ENCODE measurements around the gene ZGPAT.

ZGPAT gene

DNA sequence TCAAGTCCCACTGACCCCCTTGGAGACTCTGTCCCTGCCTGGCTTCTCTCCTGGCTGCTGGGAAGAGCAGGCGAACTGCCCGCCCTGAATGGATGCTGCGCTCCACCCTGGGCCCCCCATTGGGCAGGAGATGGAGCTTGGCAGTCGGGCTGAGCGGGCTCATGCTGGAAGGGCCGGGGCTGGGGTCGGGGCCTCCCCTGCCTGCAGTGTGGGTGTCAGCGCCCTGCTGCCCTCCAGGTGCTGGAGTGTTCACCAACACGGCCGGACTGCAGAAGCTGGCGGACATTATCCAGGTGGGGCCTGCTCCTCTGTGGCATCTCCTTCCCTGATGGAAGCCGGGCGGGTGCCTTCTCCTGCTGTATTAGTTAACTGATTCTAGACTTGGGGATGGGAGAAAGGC, 27.4 kb upstream of the ZGPAT start:
- Histone ChIP-seq H3K9ac (ENCODE audit: low read length) (no peak overlapping the region), H3K4me3 (ENCODE audit: low read length) (no peak overlapping the region), H3K79me2 (ENCODE audit: low read length) (no peaks in the 10 kb centered on the region), H3K4me2 (ENCODE audit: low read length) (no peak overlapping the region), H4K20me1 (ENCODE audit: insufficient read depth, low read length) (no peaks in the 10 kb centered on the region), H2AFZ (ENCODE audit: low read depth, low read length) (no peak overlapping the region), H3K4me1 (ENCODE audit: low read length) (no peaks in the 10 kb centered on the region), H3K27ac (ENCODE audit: low read length) (no peak overlapping the region), H3K9me3 (ENCODE audit: insufficient read depth, low read length) (no peaks in the 10 kb centered on the region), H3K27me3 (ENCODE audit: low read depth, low read length) (no peaks in the 10 kb centered on the region), H3K36me3 (replicated peaks; ENCODE audit: low read depth, low read length) (peaks cover 5% of the 10 kb centered on the region)
- TF ChIP-seq EZH2phosphoT487 (IDR thresholded peaks at IDR 0.05; ENCODE audit: low read depth): no peak

- no peak overlapping the region for H3K4me3 ChIP-seq (ENCODE audit: low read length)
- H4K20me1 ChIP-seq (ENCODE audit: insufficient read depth, low read length): no peaks in the 10 kb centered on the region
- no peaks in the 10 kb centered on the region for H3K4me1 ChIP-seq (ENCODE audit: low read length)
- TF ChIP-seq, protein P1, sequence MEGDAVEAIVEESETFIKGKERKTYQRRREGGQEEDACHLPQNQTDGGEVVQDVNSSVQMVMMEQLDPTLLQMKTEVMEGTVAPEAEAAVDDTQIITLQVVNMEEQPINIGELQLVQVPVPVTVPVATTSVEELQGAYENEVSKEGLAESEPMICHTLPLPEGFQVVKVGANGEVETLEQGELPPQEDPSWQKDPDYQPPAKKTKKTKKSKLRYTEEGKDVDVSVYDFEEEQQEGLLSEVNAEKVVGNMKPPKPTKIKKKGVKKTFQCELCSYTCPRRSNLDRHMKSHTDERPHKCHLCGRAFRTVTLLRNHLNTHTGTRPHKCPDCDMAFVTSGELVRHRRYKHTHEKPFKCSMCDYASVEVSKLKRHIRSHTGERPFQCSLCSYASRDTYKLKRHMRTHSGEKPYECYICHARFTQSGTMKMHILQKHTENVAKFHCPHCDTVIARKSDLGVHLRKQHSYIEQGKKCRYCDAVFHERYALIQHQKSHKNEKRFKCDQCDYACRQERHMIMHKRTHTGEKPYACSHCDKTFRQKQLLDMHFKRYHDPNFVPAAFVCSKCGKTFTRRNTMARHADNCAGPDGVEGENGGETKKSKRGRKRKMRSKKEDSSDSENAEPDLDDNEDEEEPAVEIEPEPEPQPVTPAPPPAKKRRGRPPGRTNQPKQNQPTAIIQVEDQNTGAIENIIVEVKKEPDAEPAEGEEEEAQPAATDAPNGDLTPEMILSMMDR (IDR thresholded peaks at IDR 0.05; ENCODE audit: low read depth, low read length): no peak
- TF ChIP-seq EZH2phosphoT487 (IDR thresholded peaks at IDR 0.05; ENCODE audit: low read depth): no peak
- no peak overlapping the region for H2AFZ ChIP-seq (ENCODE audit: low read depth, low read length)
- H3K9me3 ChIP-seq (ENCODE audit: insufficient read depth, low read length): no peaks in the 10 kb centered on the region
- H3K27ac ChIP-seq (ENCODE audit: low read length): no peak overlapping the region
- no peaks in the 10 kb centered on the region for H3K79me2 ChIP-seq (ENCODE audit: low read length)
- no peaks in the 10 kb centered on the region for H3K27me3 ChIP-seq (ENCODE audit: low read depth, low read length)
- H3K36me3 ChIP-seq (replicated peaks; ENCODE audit: low read depth, low read length): peaks cover under 1% of the 10 kb centered on the region
- no peak overlapping the region for H3K4me2 ChIP-seq (ENCODE audit: low read length)
- no peak overlapping the region for H3K9ac ChIP-seq (ENCODE audit: low read length)
These were observed 26.8 kb upstream of the ZGPAT start for GRCh38 chr20:63680857-63681608.

- Histone ChIP-seq H3K4me2 (ENCODE audit: low read length) (no peak overlapping the region), H2AFZ (ENCODE audit: low read depth, low read length) (no peak overlapping the region), H3K4me3 (ENCODE audit: low read length) (no peak overlapping the region), H3K9me3 (ENCODE audit: insufficient read depth, low read length) (no peaks in the 10 kb centered on the region), H4K20me1 (ENCODE audit: insufficient read depth, low read length) (no peaks in the 10 kb centered on the region), H3K27ac (ENCODE audit: low read length) (no peak overlapping the region), H3K36me3 (replicated peaks; ENCODE audit: low read depth, low read length) (no peaks in the 10 kb centered on the region), H3K9ac (ENCODE audit: low read length) (no peak overlapping the region), H3K27me3 (ENCODE audit: low read depth, low read length) (no peaks in the 10 kb centered on the region), H3K4me1 (ENCODE audit: low read length) (no peaks in the 10 kb centered on the region), H3K79me2 (ENCODE audit: low read length) (no peaks in the 10 kb centered on the region)
- TF ChIP-seq, protein P1 (IDR thresholded peaks at IDR 0.05; ENCODE audit: low read depth, low read length): no peak
- no peak for TF ChIP-seq EZH2phosphoT487 (IDR thresholded peaks at IDR 0.05; ENCODE audit: low read depth)
These were observed 26.2 kb upstream of the ZGPAT start for GRCh38 chr20:63681609-63682142.

GRCh38 chr20:63682384-63683139, 25.3 kb upstream of the ZGPAT start:
- Histone ChIP-seq H2AFZ (ENCODE audit: low read depth, low read length) (no peak overlapping the region), H3K4me3 (ENCODE audit: low read length) (no peak overlapping the region)

More at GRCh38 chr20:63682384-63683139, 25.3 kb upstream of the ZGPAT start:
- Histone ChIP-seq H3K27ac (ENCODE audit: low read length) (no peak overlapping the region), H3K9me3 (ENCODE audit: insufficient read depth, low read length) (no peaks in the 10 kb centered on the region), H3K4me2 (ENCODE audit: low read length) (no peak overlapping the region), H3K27me3 (ENCODE audit: low read depth, low read length) (no peaks in the 10 kb centered on the region), H3K36me3 (replicated peaks; ENCODE audit: low read depth, low read length) (no peaks in the 10 kb centered on the region), H3K4me1 (ENCODE audit: low read length) (no peaks in the 10 kb centered on the region), H4K20me1 (ENCODE audit: insufficient read depth, low read length) (no peaks in the 10 kb centered on the region), H3K9ac (ENCODE audit: low read length) (no peak overlapping the region), H3K79me2 (ENCODE audit: low read length) (no peaks in the 10 kb centered on the region)
- TF ChIP-seq, protein P1 (IDR thresholded peaks at IDR 0.05; ENCODE audit: low read depth, low read length): no peak
- no peak for TF ChIP-seq EZH2phosphoT487 (IDR thresholded peaks at IDR 0.05; ENCODE audit: low read depth)
